Measurements from ENCODE around the gene TBX15. TPM values are rescaled to one million over a fixed set of nuclear protein-coding genes. Genes with fewer than 3 reads are reported as not detected.
A peak's percentile ranks its signal among the peaks of the same experiment; 100 is the strongest.

The TBX15 gene
- total and polyA plus RNA-seq, 4 experiments from 2014 or later = 0.05 TPM; not detected in 3

GRCh38 chr1:118911571-118911970 lies 76.6 kb downstream of the TBX15 start:
- Mint-ChIP-seq H3K27me3 (no peaks in the 10 kb centered on the region), H3K4me3 (no peak overlapping the region), H3K4me1 (no peaks in the 10 kb centered on the region), H3K36me3 (no peaks in the 10 kb centered on the region), H3K27ac (no peak overlapping the region), H3K9me3 (peaks cover 0 to 3% (median 0%) of the 10 kb centered on the region in 8 donors)
- H3K4me1 ChIP-seq (ENCODE audit: insufficient read depth, low read length) = no peaks in the 10 kb centered on the region
- no peaks in the 10 kb centered on the region for H3K36me3 ChIP-seq (ENCODE audit: insufficient read depth, low read length)
- no peak overlapping the region for H3K4me3 ChIP-seq (ENCODE audit: low read length in 2 of 2)
- no peak for DNase-seq
- ChIA-PET CTCF (ENCODE audit: partially characterized antibody) (no interaction called here), POLR2A (ENCODE audit: partially characterized antibody) (no interaction called here)
- H3K27me3 ChIP-seq (ENCODE audit: insufficient read depth, low read length) = no peaks in the 10 kb centered on the region
- no peaks in the 10 kb centered on the region for H3K9me3 ChIP-seq (ENCODE audit: control insufficient read depth in 1 of 2, low read length in 2 of 2)
- intact Hi-C loops (cut with micrococcal nuclease) = no loop called here
- H3K27ac ChIP-seq (ENCODE audit: low read depth, low read length) = no peak overlapping the region

- Mint-ChIP-seq H3K4me3 (no peak overlapping the region), H3K27ac (no peak overlapping the region), H3K27me3 (no peaks in the 10 kb centered on the region), H3K36me3 (no peaks in the 10 kb centered on the region), H3K4me1 (no peaks in the 10 kb centered on the region), H3K9me3 (peaks cover 0 to 4% (median 0%) of the 10 kb centered on the region in 8 donors)
- no peaks in the 10 kb centered on the region for H3K9me3 ChIP-seq (ENCODE audit: control insufficient read depth in 1 of 2, low read length in 2 of 2)
- no peaks in the 10 kb centered on the region for H3K27me3 ChIP-seq (ENCODE audit: insufficient read depth, low read length)
- ChIA-PET CTCF (ENCODE audit: partially characterized antibody) (no interaction called here), POLR2A (ENCODE audit: partially characterized antibody) (no interaction called here)
- no peaks in the 10 kb centered on the region for H3K36me3 ChIP-seq (ENCODE audit: insufficient read depth, low read length)
- DNase-seq = no peak
- no peaks in the 10 kb centered on the region for H3K4me1 ChIP-seq (ENCODE audit: insufficient read depth, low read length)
- intact Hi-C loops (cut with micrococcal nuclease) = no loop called here
- H3K4me3 ChIP-seq (ENCODE audit: low read length in 2 of 2) = no peak overlapping the region
- H3K27ac ChIP-seq (ENCODE audit: low read depth, low read length) = no peak overlapping the region
These were observed 80.7 kb downstream of the TBX15 start for GRCh38 chr1:118907466-118907865.

- Mint-ChIP-seq H3K4me3 (no peak overlapping the region), H3K27ac (no peak overlapping the region), H3K27me3 (no peaks in the 10 kb centered on the region), H3K9me3 (peaks cover 0 to 6% (median 0%) of the 10 kb centered on the region in 8 donors), H3K36me3 (no peaks in the 10 kb centered on the region), H3K4me1 (no peaks in the 10 kb centered on the region)
- ChIA-PET CTCF (ENCODE audit: partially characterized antibody) (no interaction called here), POLR2A (ENCODE audit: partially characterized antibody) (no interaction called here)
- H3K36me3 ChIP-seq (ENCODE audit: insufficient read depth, low read length) = no peaks in the 10 kb centered on the region
- no peaks in the 10 kb centered on the region for H3K4me1 ChIP-seq (ENCODE audit: insufficient read depth, low read length)
- no peak for DNase-seq
- no peaks in the 10 kb centered on the region for H3K27me3 ChIP-seq (ENCODE audit: insufficient read depth, low read length)
- intact Hi-C loops (cut with micrococcal nuclease) = no loop called here
- no peak overlapping the region for H3K27ac ChIP-seq (ENCODE audit: low read depth, low read length)
- no peaks in the 10 kb centered on the region for H3K9me3 ChIP-seq (ENCODE audit: control insufficient read depth in 1 of 2, low read length in 2 of 2)
- H3K4me3 ChIP-seq (ENCODE audit: low read length in 2 of 2) = no peak overlapping the region
These were observed 82.5 kb downstream of the TBX15 start for GRCh38 chr1:118905671-118906070.

- POLR2A ChIA-PET (ENCODE audit: partially characterized antibody) = no interaction called here
- CTCF ChIA-PET (ENCODE audit: partially characterized antibody) = no interaction called here
These were observed 82.9 kb downstream of the TBX15 start for GRCh38 chr1:118905196-118905595.

GRCh38 chr1:118902711-118903191 lies 85.4 kb downstream of the TBX15 start:
- ChIA-PET POLR2A (ENCODE audit: partially characterized antibody) (no interaction called here), CTCF (ENCODE audit: partially characterized antibody) (no interaction called here)
- no peak overlapping the region for H3K27ac Mint-ChIP-seq
- H3K36me3 Mint-ChIP-seq = no peaks in the 10 kb centered on the region
- Histone ChIP-seq H3K4me3 (ENCODE audit: low read length in 2 of 2) (no peak overlapping the region), H3K27me3 (ENCODE audit: insufficient read depth, low read length) (no peaks in the 10 kb centered on the region), H3K9me3 (ENCODE audit: control insufficient read depth in 1 of 2, low read length in 2 of 2) (no peaks in the 10 kb centered on the region), H3K4me1 (ENCODE audit: insufficient read depth, low read length) (no peaks in the 10 kb centered on the region), H3K27ac (ENCODE audit: low read depth, low read length) (no peak overlapping the region), H3K36me3 (ENCODE audit: insufficient read depth, low read length) (no peaks in the 10 kb centered on the region)
- intact Hi-C loops (cut with micrococcal nuclease) = no loop called here
- no peaks in the 10 kb centered on the region for H3K27me3 Mint-ChIP-seq
- DNase-seq = no peak
- H3K9me3 Mint-ChIP-seq = peaks cover 0 to 6% (median 0%) of the 10 kb centered on the region in 8 donors
- no peaks in the 10 kb centered on the region for H3K4me1 Mint-ChIP-seq
- H3K4me3 Mint-ChIP-seq = peak overlapping the region in 1 of 8 donors; percentile 24

More at GRCh38 chr1:118905196-118905595, 82.9 kb downstream of the TBX15 start:
- Histone ChIP-seq H3K4me1 (ENCODE audit: insufficient read depth, low read length) (no peaks in the 10 kb centered on the region), H3K27me3 (ENCODE audit: insufficient read depth, low read length) (no peaks in the 10 kb centered on the region), H3K4me3 (ENCODE audit: low read length in 2 of 2) (no peak overlapping the region), H3K36me3 (ENCODE audit: insufficient read depth, low read length) (no peaks in the 10 kb centered on the region), H3K9me3 (ENCODE audit: control insufficient read depth in 1 of 2, low read length in 2 of 2) (no peaks in the 10 kb centered on the region), H3K27ac (ENCODE audit: low read depth, low read length) (no peak overlapping the region)
- Mint-ChIP-seq H3K27me3 (no peaks in the 10 kb centered on the region), H3K27ac (no peak overlapping the region), H3K9me3 (peaks cover 0 to 6% (median 0%) of the 10 kb centered on the region in 8 donors), H3K36me3 (no peaks in the 10 kb centered on the region), H3K4me3 (no peak overlapping the region), H3K4me1 (no peaks in the 10 kb centered on the region)
- no peak for DNase-seq
- intact Hi-C loops (cut with micrococcal nuclease) = no loop called here

GRCh38 chr1:118902299-118902698 lies 85.8 kb downstream of the TBX15 start:
- Histone ChIP-seq H3K4me3 (ENCODE audit: low read length in 2 of 2) (no peak overlapping the region), H3K4me1 (ENCODE audit: insufficient read depth, low read length) (no peaks in the 10 kb centered on the region), H3K36me3 (ENCODE audit: insufficient read depth, low read length) (no peaks in the 10 kb centered on the region), H3K27me3 (ENCODE audit: insufficient read depth, low read length) (no peaks in the 10 kb centered on the region), H3K9me3 (ENCODE audit: control insufficient read depth in 1 of 2, low read length in 2 of 2) (no peaks in the 10 kb centered on the region), H3K27ac (ENCODE audit: low read depth, low read length) (no peak overlapping the region)
- Mint-ChIP-seq H3K36me3 (no peaks in the 10 kb centered on the region), H3K4me3 (peak overlapping the region in 1 of 8 donors; percentile 24), H3K27me3 (no peaks in the 10 kb centered on the region), H3K9me3 (peaks cover 0 to 6% (median 0%) of the 10 kb centered on the region in 8 donors), H3K4me1 (no peaks in the 10 kb centered on the region), H3K27ac (no peak overlapping the region)
- intact Hi-C loops (cut with micrococcal nuclease) = no loop called here
- no peak for DNase-seq
- ChIA-PET POLR2A (ENCODE audit: partially characterized antibody) (no interaction called here), CTCF (ENCODE audit: partially characterized antibody) (no interaction called here)

GRCh38 chr1:118900643-118901440 lies 87.3 kb downstream of the TBX15 start:
- Histone ChIP-seq H3K27me3 (ENCODE audit: insufficient read depth, low read length) (no peaks in the 10 kb centered on the region), H3K9me3 (ENCODE audit: control insufficient read depth in 1 of 2, low read length in 2 of 2) (no peaks in the 10 kb centered on the region), H3K4me3 (ENCODE audit: low read length in 2 of 2) (no peak overlapping the region), H3K27ac (ENCODE audit: low read depth, low read length) (no peak overlapping the region), H3K36me3 (ENCODE audit: insufficient read depth, low read length) (no peaks in the 10 kb centered on the region), H3K4me1 (ENCODE audit: insufficient read depth, low read length) (no peaks in the 10 kb centered on the region)
- H3K9me3 Mint-ChIP-seq = peaks cover 0 to 6% (median 0%) of the 10 kb centered on the region in 8 donors
- no peak for DNase-seq
- no peak overlapping the region for H3K27ac Mint-ChIP-seq
- H3K4me1 Mint-ChIP-seq = no peaks in the 10 kb centered on the region
- intact Hi-C loops (cut with micrococcal nuclease) = no loop called here
- ChIA-PET CTCF (ENCODE audit: partially characterized antibody) (no interaction called here), POLR2A (ENCODE audit: partially characterized antibody) (no interaction called here)
- H3K36me3 Mint-ChIP-seq = no peaks in the 10 kb centered on the region
- H3K27me3 Mint-ChIP-seq = no peaks in the 10 kb centered on the region
- no peak overlapping the region for H3K4me3 Mint-ChIP-seq
